SU-DHL-6 (cell line): ENCODE results near the gene DCTN2.
A peak's percentile ranks its signal among the peaks of the same experiment; 100 is the strongest.
"Not testable (repeated sequence)": the region's sequence is repeated elsewhere in the genome, so short reads cannot be mapped to it uniquely, and the experiment has no call there.

Experiments
- H2AFZ ChIP-seq: fragments of 200-600 bp; sonication (generic); 2 replicates; pipeline ENCODE4 v1.6.1; 2014; ENCODE audit warnings: low read depth, mild to moderate bottlenecking, moderate library complexity, mixed read lengths, antibody characterized with exemption, low read length; ENCODE audit not compliant: severe bottlenecking
- H3F3A ChIP-seq: fragments of 200-600 bp; shearing (Covaris generic); 2 replicates; pipeline ENCODE4 v1.6.0; 2016; ENCODE audit warnings: antibody characterized with exemption, mild to moderate bottlenecking; ENCODE audit not compliant: insufficient read depth
- H3K27ac ChIP-seq: fragments of 200-600 bp; sonication (generic); 2 replicates; pipeline ENCODE4 v1.5.1; 2016; ENCODE audit warnings: low read depth, mild to moderate bottlenecking, low read length, moderate library complexity, mixed read lengths
- H3K27me3 ChIP-seq: fragments of 200-600 bp; sonication (generic), shearing (Covaris generic); 2 replicates; pipeline ENCODE4 v1.6.0; 2014; ENCODE audit warnings: mild to moderate bottlenecking, low read length
- H3K36me3 ChIP-seq: fragments of 200-600 bp; sonication (generic); 2 replicates; pipeline ENCODE4 v1.6.1; 2014; ENCODE audit warnings: mild to moderate bottlenecking, low read length, mixed read lengths
- H3K4me2 ChIP-seq: fragments of 300-600, 200-600 bp; shearing (Covaris generic), sonication (generic); 2 replicates; pipeline ENCODE4 v1.6.0; 2014; ENCODE audit warnings: low read length, low read depth, mild to moderate bottlenecking; ENCODE audit not compliant: poor library complexity, severe bottlenecking
- H3K4me3 ChIP-seq: fragments of 200-600 bp; sonication (generic); 2 replicates; pipeline ENCODE4 v1.5.1; 2014; ENCODE audit warnings: antibody characterized with exemption, low read length, mild to moderate bottlenecking, mixed read lengths; ENCODE audit not compliant: insufficient read depth, poor library complexity, severe bottlenecking
- H3K79me2 ChIP-seq: fragments of 200-600 bp; sonication (generic); 2 replicates; pipeline ENCODE4 v1.6.1; 2014; ENCODE audit warnings: mild to moderate bottlenecking, low read length, moderate library complexity; ENCODE audit not compliant: insufficient read depth
- H3K9ac ChIP-seq: fragments of 200-600 bp; sonication (generic); 2 replicates; pipeline ENCODE4 v1.7.0; 2014; ENCODE audit warnings: mild to moderate bottlenecking, low read length
- H3K9me2 ChIP-seq: fragments of 200-600 bp; sonication (generic); replicated peaks from 2 replicates; pipeline ENCODE4 v1.6.1; 2014; ENCODE audit warnings: low read length; ENCODE audit not compliant: insufficient read depth
- H3K9me3 ChIP-seq: fragments of 200-600 bp; sonication (generic); 2 replicates; pipeline ENCODE4 v1.6.1; 2014; ENCODE audit warnings: low read length, mixed read lengths; ENCODE audit not compliant: insufficient read depth
- H4K20me1 ChIP-seq: fragments of 200-600 bp; sonication (generic); 2 replicates; pipeline ENCODE4 v1.6.1; 2014; ENCODE audit warnings: low read depth, mild to moderate bottlenecking, antibody characterized with exemption, low read length, moderate library complexity, mixed read lengths
- CTCF ChIP-seq: fragments of 200-600 bp; sonication (generic); IDR thresholded peaks from one replicate; pipeline ENCODE4 v1.5.1; 2017; ENCODE audit warnings: antibody characterized with exemption, mild to moderate bottlenecking, low read length, moderate library complexity; ENCODE audit not compliant: insufficient read depth, poor library complexity, severe bottlenecking
- EZH2phosphoT487 ChIP-seq: fragments of 200-600 bp; sonication (generic), shearing (Covaris generic); conservative IDR thresholded peaks from 2 replicates; pipeline ENCODE4 v1.6.1; 2018; ENCODE audit warnings: mild to moderate bottlenecking, antibody characterized with exemption, low read length, moderate library complexity, mixed read lengths

DCTN2 gene

GRCh38 chr12:57591782-57592325 is 44.9 kb upstream of the DCTN2 start:
- no peak overlapping the region for H3K27ac ChIP-seq
- H3K36me3 ChIP-seq = no peaks in the 10 kb centered on the region; the same call in 1 of the 2 replicates
- TF ChIP-seq CTCF (no peak), EZH2phosphoT487 (no peak)
- H3K4me2 ChIP-seq = peak overlapping the region; percentile 97
- H2AFZ ChIP-seq = peak overlapping the region; percentile 97
- no peaks in the 10 kb centered on the region for H3K9me2 ChIP-seq
- peak overlapping the region; percentile 82 for H3K9ac ChIP-seq
- H3K27me3 ChIP-seq = no peaks in the 10 kb centered on the region
- H3K4me3 ChIP-seq = peak overlapping the region; percentile 90
- no peaks in the 10 kb centered on the region for H4K20me1 ChIP-seq
- no peaks in the 10 kb centered on the region for H3F3A ChIP-seq
- peaks cover 17% of the 10 kb centered on the region for H3K79me2 ChIP-seq
- H3K9me3 ChIP-seq = no peaks in the 10 kb centered on the region

- H3K9me3 ChIP-seq = no peaks in the 10 kb centered on the region
- no peaks in the 10 kb centered on the region for H3F3A ChIP-seq
- H3K9ac ChIP-seq = peak within 1 kb of the TSS; percentile 82
- no peaks in the 10 kb centered on the region for H3K27me3 ChIP-seq
- peaks cover 17% of the 10 kb centered on the region for H3K79me2 ChIP-seq
- peak within 1 kb of the TSS; percentile 97 for H3K4me2 ChIP-seq
- H3K9me2 ChIP-seq = no peaks in the 10 kb centered on the region
- H2AFZ ChIP-seq = peak within 1 kb of the TSS; percentile 97
- H4K20me1 ChIP-seq = no peaks in the 10 kb centered on the region
- no peak for TF ChIP-seq CTCF
- TF ChIP-seq EZH2phosphoT487 = no peak
- H3K4me3 ChIP-seq = peak within 1 kb of the TSS; percentile 90
- no peaks in the 10 kb centered on the region for H3K36me3 ChIP-seq
- 0 out of 2 replicates have a peak within 1 kb of the TSS, but pooled peaks have one; percentile 5 for H3K27ac ChIP-seq
These were observed 44.1 kb upstream of the DCTN2 start, which contains the start of gene PIP4K2C for GRCh38 chr12:57590864-57591781. Gene PIP4K2C (plus strand): TSS chr12:57591192. CDS start chr12:57591290, 98 bp downstream.

- no peaks in the 10 kb centered on the region for H4K20me1 ChIP-seq
- H3K27ac ChIP-seq = no peak overlapping the region
- no peaks in the 10 kb centered on the region for H3K9me2 ChIP-seq
- no peaks in the 10 kb centered on the region for H3K36me3 ChIP-seq
- no peaks in the 10 kb centered on the region for H3K9me3 ChIP-seq
- H3K4me3 ChIP-seq = peak overlapping the region; percentile 90
- peak overlapping the region; percentile 97 for H3K4me2 ChIP-seq
- H3F3A ChIP-seq = no peaks in the 10 kb centered on the region
- peaks cover 17% of the 10 kb centered on the region for H3K79me2 ChIP-seq
- peak overlapping the region; percentile 97 for H2AFZ ChIP-seq
- no peaks in the 10 kb centered on the region for H3K27me3 ChIP-seq
- H3K9ac ChIP-seq = peak overlapping the region; percentile 82
- TF ChIP-seq CTCF (no peak), EZH2phosphoT487 (no peak)
These were observed 43.5 kb upstream of the DCTN2 start for GRCh38 chr12:57590479-57590863.

GRCh38 chr12:57588951-57589610 is 42.1 kb upstream of the DCTN2 start:
- not testable (repeated sequence) for H3K27ac ChIP-seq, H3K9me3 ChIP-seq, H3K9me2 ChIP-seq, H3K4me3 ChIP-seq, H3K27me3 ChIP-seq, H3K9ac ChIP-seq, H2AFZ ChIP-seq, H3K4me2 ChIP-seq, H4K20me1 ChIP-seq, H3K36me3 ChIP-seq, H3F3A ChIP-seq
- peaks cover 17% of the 10 kb centered on the region for H3K79me2 ChIP-seq
